SH-SY5Y (cell line): ENCODE data around the gene NRP1.

ENCODE experiments used
- GATA2 ChIP-seq: IDR thresholded peaks from 2 replicates; pipeline ENCODE4 v1.6.1; 2011; ENCODE audit warnings: mild to moderate bottlenecking, low read depth, low read length
- GATA3 ChIP-seq: IDR thresholded peaks from 2 replicates; pipeline ENCODE4 v1.6.1; 2011; ENCODE audit warnings: low read depth, mild to moderate bottlenecking, low read length, moderate library complexity

DNA sequence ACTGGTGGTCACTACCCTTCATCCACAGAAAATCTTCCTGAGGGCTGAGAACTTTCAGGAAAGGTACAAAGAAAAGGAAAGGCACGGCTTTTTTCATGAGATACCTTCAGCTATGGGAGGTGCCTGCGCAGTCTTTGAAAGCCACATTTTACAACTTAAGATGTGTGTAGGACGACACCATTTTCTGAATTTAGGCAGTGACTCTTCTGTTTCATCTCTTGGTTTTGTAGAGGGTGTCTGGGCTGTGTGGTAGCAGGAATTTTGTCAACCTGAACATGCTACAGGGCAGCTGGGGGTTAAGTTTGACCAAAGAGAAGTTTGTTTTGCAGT is 138.1 kb downstream of the NRP1 start:
- TF ChIP-seq GATA3 (no peak), GATA2 (no peak)
